ENCODE results near the gene CD53. TPM values are rescaled to one million over a fixed set of nuclear protein-coding genes. Genes with fewer than 3 reads are reported as not detected.

Gene CD53
- total and polyA plus RNA-seq, 2 of the 4 experiments (the other 2 are of a cell fraction), result not detected

GRCh38 chr1:110878591-110878990, 5.6 kb downstream of the CD53 start:
- Histone ChIP-seq H3K56ac (ENCODE audit: extremely low read depth, insufficient read depth, low read length) (no peak overlapping the region), H3K18ac (ENCODE audit: low read depth, low read length) (no peak overlapping the region), H4K8ac (ENCODE audit: low read depth in 2 of 2, low read length in 2 of 2) (no peak overlapping the region), H3K36me3 (ENCODE audit: control insufficient read depth, insufficient read depth, low read length) (no peaks in the 10 kb centered on the region), H3K4ac (ENCODE audit: low read depth, low read length) (no peak overlapping the region), H3K9me1 (ENCODE audit: insufficient read depth, low read length) (no peaks in the 10 kb centered on the region), H2BK5ac (ENCODE audit: low read depth, low read length, poor library complexity, severe bottlenecking) (no peak overlapping the region), H2BK20ac (ENCODE audit: low read depth, low read length) (no peak overlapping the region), H2AFZ (replicated peaks; ENCODE audit: low read length, poor library complexity) (no peak overlapping the region), H3K27ac (ENCODE audit: insufficient read depth, low read length) (no peak overlapping the region), H3K14ac (replicated peaks; ENCODE audit: low read depth, low read length) (no peak overlapping the region), H3K9me3 (ENCODE audit: control insufficient read depth, insufficient read depth, low read length) (no peaks in the 10 kb centered on the region), H3K27me3 (ENCODE audit: control insufficient read depth, insufficient read depth, low read length) (no peaks in the 10 kb centered on the region), H4K20me1 (ENCODE audit: insufficient read depth, low read length) (no peaks in the 10 kb centered on the region), H2BK120ac (ENCODE audit: low read depth, low read length) (no peak overlapping the region), H2BK15ac (ENCODE audit: low read depth, low read length) (no peak overlapping the region), H3K79me1 (ENCODE audit: low read depth in 1 of 2, low read length in 2 of 2) (no peaks in the 10 kb centered on the region), H2AK9ac (replicated peaks; ENCODE audit: low read depth, low read length, poor library complexity) (no peak overlapping the region), H3K4me3 (ENCODE audit: insufficient read depth, low read depth, low read length) (no peak overlapping the region), H4K91ac (ENCODE audit: insufficient read depth, low read depth, low read length) (no peak overlapping the region), H3K23ac (ENCODE audit: low read depth, low read length) (no peak overlapping the region), H2AK5ac (ENCODE audit: low read depth, low read length) (no peak overlapping the region), H3K4me1 (ENCODE audit: control insufficient read depth, insufficient read depth, low read length) (no peaks in the 10 kb centered on the region), H3K4me2 (ENCODE audit: low read depth, low read length) (no peak overlapping the region), H3K9ac (ENCODE audit: low read depth, low read length) (no peak overlapping the region), H4K5ac (ENCODE audit: low read depth, low read length) (no peak overlapping the region)
- in situ Hi-C loops (cut with MboI; ENCODE audit: low sequenced_read_pairs), result no loop called here
- WGBS, 2 experiments (ENCODE audit: extremely low coverage in 2 of 2, insufficient read length in 1 of 2), result no CpG with 5 or more reads among the region's 2 CpGs
- intact Hi-C loops (cut with micrococcal nuclease), result no loop called here
- BruUV-seq (replicated peaks), result no TSS peak
- dilution Hi-C loops (cut with HindIII; ENCODE audit: low sequenced_read_pairs, unreplicated experiment), result no loop called here
- TF ChIP-seq MAZ (IDR thresholded peaks at IDR 0.05; ENCODE audit: borderline replicate concordance, low read depth, low read length) (no peak), CEBPB (IDR thresholded peaks at IDR 0.05; ENCODE audit: low read depth, low read length) (no peak), MAFK (IDR thresholded peaks at IDR 0.05; ENCODE audit: low read depth, low read length) (no peak)
- ATAC-seq (ENCODE audit: low read depth) (no peak), DNase-seq (no peak)
- ChIA-PET POLR2A (ENCODE audit: unreplicated experiment) (no interaction called here), CTCF (no interaction called here)

All from IMR-90 (cell line).